GM18498 (cell line): Measurements from ENCODE around the gene ALDH18A1.

Source experiments
- ATAC-seq: cut with Tn5 transposase; IDR thresholded peaks from one replicate; pipeline ENCODE4 v1.9.1; 2021; ENCODE audit warnings: mild to moderate bottlenecking, moderate library complexity; ENCODE audit not compliant: unreplicated experiment

The ALDH18A1 gene

DNA sequence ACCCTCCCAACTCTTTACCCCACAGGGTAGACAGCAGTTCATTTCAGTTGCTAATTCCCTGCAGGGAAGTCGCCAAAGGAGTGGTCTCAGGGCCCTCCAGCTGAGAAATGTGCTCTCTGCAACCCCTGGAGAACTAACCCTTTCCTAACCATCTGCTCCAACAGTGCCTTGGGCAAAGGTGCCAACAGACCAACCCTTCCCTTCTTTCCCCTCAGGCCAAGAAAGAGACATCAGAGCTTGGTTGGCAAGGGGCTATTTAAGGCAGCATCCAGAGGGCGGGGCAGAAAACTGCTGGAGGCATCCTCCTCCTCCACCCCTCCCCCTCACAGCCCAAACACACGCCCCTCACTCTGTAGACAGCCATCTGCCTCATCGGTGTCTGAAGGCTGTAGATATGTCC is 97.0 kb downstream of the ALDH18A1 start:
- ATAC-seq, result no peak

DNA sequence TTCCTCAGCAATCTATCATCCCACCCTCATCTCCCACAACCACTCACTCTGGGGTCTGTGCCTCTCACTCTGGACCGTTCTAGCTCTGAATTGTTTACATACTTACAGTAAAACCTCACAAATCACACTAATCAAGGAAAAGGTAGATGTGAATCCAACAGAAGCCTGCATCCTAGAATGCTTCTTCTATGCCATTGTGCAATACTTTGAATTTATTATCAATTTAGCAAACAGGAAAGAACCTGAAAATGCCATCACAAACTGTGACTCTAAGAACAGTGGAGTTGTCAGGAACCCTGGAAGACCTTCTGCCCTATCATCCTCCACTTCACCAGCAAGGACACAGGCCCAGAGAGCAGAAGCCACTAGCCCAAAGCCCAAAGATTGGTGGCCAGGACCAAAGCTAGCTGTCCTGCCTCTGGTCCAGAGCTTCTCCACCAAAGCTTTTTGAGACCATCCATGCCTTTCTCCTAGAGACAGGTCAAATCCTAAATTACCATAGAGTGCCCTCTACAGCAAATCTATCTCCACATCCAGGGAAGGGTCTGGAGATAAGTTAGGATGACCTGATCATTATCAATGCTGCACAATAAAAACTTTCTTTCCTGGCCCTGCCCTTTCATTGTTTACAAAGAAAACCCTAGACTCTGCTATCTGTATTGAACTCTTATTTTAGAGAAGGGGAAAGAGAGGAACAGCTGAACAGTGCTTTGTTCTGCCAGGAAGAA is 97.8 kb downstream of the ALDH18A1 start:
- no peak for ATAC-seq

DNA sequence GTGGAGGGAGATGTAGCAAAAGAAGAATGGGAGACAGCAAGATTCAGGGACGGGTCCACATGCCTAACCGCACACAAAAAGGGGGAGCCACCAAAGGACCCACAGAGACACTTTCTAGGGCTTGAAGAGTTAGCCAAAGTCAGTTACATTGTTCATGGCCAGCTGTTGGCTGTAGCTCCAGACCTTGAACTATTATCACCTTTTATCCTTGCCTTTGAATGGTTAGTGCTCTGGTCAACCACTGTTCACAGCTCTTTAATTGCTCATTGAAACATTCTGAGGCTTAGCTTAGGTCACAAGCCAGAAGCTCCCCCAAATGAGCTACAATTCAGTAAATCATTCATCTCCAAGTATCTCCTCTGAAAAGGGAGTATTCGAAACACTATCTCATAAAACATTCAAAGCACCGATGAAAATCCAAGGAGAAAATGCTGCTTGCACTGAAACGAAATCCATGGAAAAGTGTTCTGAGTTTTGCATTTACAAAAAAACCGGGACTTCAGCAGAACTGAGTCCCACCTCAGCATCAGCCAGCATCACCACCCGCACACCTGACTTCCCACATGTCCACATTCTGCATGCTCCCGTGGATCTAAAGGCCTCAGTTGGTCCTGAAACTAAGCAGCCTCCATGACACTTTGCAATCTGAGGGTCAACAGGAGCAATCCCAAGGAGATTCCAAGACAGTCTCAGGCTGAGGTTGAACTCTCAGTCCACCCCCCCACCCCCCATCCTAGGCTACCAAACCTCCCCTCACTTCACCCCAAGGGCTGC is 99.3 kb downstream of the ALDH18A1 start:
- no peak for ATAC-seq
